Stomach (tissue), 19 donors: Measurements from ENCODE around the gene AKT1S1. TPM values are rescaled to one million over a fixed set of nuclear protein-coding genes. Genes with fewer than 3 reads are reported as not detected.
"Not testable (repeated sequence)": the region's sequence is repeated elsewhere in the genome, so short reads cannot be mapped to it uniquely, and the experiment has no call there.

Experiments
- DNase-seq, 2 donors: peaks; one replicate each; pipeline versions ENCODE4 v3.0.0 to v3.0.0-alpha.2; 2013 to 2019
- H3K27ac ChIP-seq, 5 donors: fragments of 200-600 bp in 4 of 5; sonication (generic) in 4 of 5; one replicate each; pipeline ENCODE4 v1.5.1; 2013 to 2019; ENCODE audit warnings: mild to moderate bottlenecking in 1 of 5, moderate library complexity in 1 of 5
- H3K27me3 ChIP-seq, 3 donors: fragments of 200-600 bp; sonication (generic); one replicate each; pipeline ENCODE4 v1.5.1; 2017 to 2019; ENCODE audit warnings: mixed run types in 1 of 3
- H3K36me3 ChIP-seq, 4 donors: fragments of 200-600 bp; sonication (generic); 1 replicate in 3 of 4; 2 replicates in 1 of 4; pipeline ENCODE4 v1.5.1; 2016 to 2019
- H3K4me1 ChIP-seq, 4 donors: fragments of 200-600 bp; sonication (generic); one replicate each; pipeline ENCODE4 v1.5.1; 2016 to 2019
- H3K4me3 ChIP-seq, 4 donors: fragments of 200-600 bp; sonication (generic) in 3 of 4; one replicate each; pipeline ENCODE4 v1.5.1; 2016 to 2019; ENCODE audit warnings: mild to moderate bottlenecking in 1 of 4
- H3K9me3 ChIP-seq, 4 donors: fragments of 200-600 bp; sonication (generic); one replicate each; pipeline ENCODE4 v1.5.1; 2016 to 2019
- CTCF ChIP-seq, 7 experiments: fragments of 450-650 bp in 4 of 7; fragments of 200-600 bp in 3 of 7; sonication (generic) in 3 of 7; IDR thresholded peaks; one replicate each; pipeline ENCODE4 v1.5.1; 2016 to 2019; ENCODE audit warnings: antibody characterized with exemption in 7 of 7, control low read depth in 2 of 7, mild to moderate bottlenecking in 1 of 7
- EP300 ChIP-seq: sonication (generic); formaldehyde crosslinking; IDR thresholded peaks from one replicate; pipeline ENCODE4 v1.6.1; 2017; ENCODE audit warnings: antibody characterized with exemption
- POLR2A ChIP-seq, 4 donors: fragments of 450-650 bp; IDR thresholded peaks; one replicate each; pipeline ENCODE4 v1.6.1; 2016; ENCODE audit warnings: antibody characterized with exemption in 4 of 4, control low read depth in 2 of 4, mild to moderate bottlenecking in 1 of 4, moderate library complexity in 1 of 4
- POLR2AphosphoS5 ChIP-seq, 3 donors: sonication (generic); formaldehyde crosslinking; IDR thresholded peaks; one replicate each; pipeline ENCODE4 v1.6.1; 2016; ENCODE audit warnings: antibody characterized with exemption in 3 of 3
- WGBS, 5 donors: extraction: QIAGEN DNeasy Blood & Tissue Kit in 3 of 5; methylation state at CpG; one replicate each; pipeline versions ENCODE4 v1.1.5 to v1.1.7; 2013 to 2018; 5-methylcytosine and 5-hydroxymethylcytosine counted together
- intact Hi-C: fragments of 100-400 bp; cut with DNase I; formaldehyde crosslinking; loops from one replicate; pipeline ENCODE4 v1.15.1; 2023; ENCODE audit warnings: low total_unique reads
- long read RNA-seq, 10 donors: transcript quantifications; one replicate each; lab custom pipeline, GENCODE V29; 2026
- polyA plus RNA-seq, 3 donors: library from polyadenylated mRNA; stranded (reverse); fragments of 200-250 nt; gene quantifications; one replicate each; pipeline ENCODE4 v1.2.3, GENCODE V29; 2013
- total RNA-seq, 5 donors: library from RNA; depleted of rRNA; stranded (reverse); fragments of >200 nt; gene quantifications; one replicate each; pipeline versions ENCODE4 v1.1.0 to v1.2.3, GENCODE V29; 2014 to 2016
- donor health status: healthy with polysubstance abuse.
- donor health status: Bipolar disorder and iron deficiency.
- donor health status: healthy.

Gene AKT1S1
- total RNA-seq: 10 to 100 TPM in 4 of 5 donors, 1 to 10 TPM in 1; 3.5 to 63.7 (median 10.7) TPM
- polyA plus RNA-seq: 10 to 100 TPM; 35.5 to 41.0 (median 38.3) TPM
- long read RNA-seq, donor 1, transcript AKT1S1-205 (4 exons, 3,640 nt): major isoform, 5 of 7 reads
- long read RNA-seq, donor 1, partial matches to known transcripts: 0 of 7 reads
- long read RNA-seq, donor 1, other reads (novel, unspliced or antisense): 0 of 7 reads
- long read RNA-seq, donor 2, partial matches to known transcripts: 0 of 7 reads
- long read RNA-seq, donor 2, other reads (novel, unspliced or antisense): 0 of 7 reads
- long read RNA-seq, donor 3, partial matches to known transcripts: 0 of 8 reads
- long read RNA-seq, donor 3, other reads (novel, unspliced or antisense): 0 of 8 reads
- long read RNA-seq, donor 4, partial matches to known transcripts: 0 of 1 reads
- long read RNA-seq, donor 4, other reads (novel, unspliced or antisense): 0 of 1 reads
- long read RNA-seq, donor 5, transcript AKT1S1-205 (4 exons, 3,640 nt): major isoform, 11 of 22 reads
- long read RNA-seq, donor 5, partial matches to known transcripts: 5 of 22 reads
- long read RNA-seq, donor 5, other reads (novel, unspliced or antisense): 0 of 22 reads
- long read RNA-seq, donor 6, transcript AKT1S1-207 (5 exons, 3,075 nt): major isoform, 14 of 44 reads
- long read RNA-seq, donor 6, transcript AKT1S1-205 (4 exons, 3,640 nt): minor isoform, 5 of 44 reads
- long read RNA-seq, donor 6, partial matches to known transcripts: 24 of 44 reads
- long read RNA-seq, donor 6, other reads (novel, unspliced or antisense): 0 of 44 reads
- long read RNA-seq, donor 7, transcript AKT1S1-205 (4 exons, 3,640 nt): major isoform, 8 of 13 reads
- long read RNA-seq, donor 7, partial matches to known transcripts: 0 of 13 reads
- long read RNA-seq, donor 7, other reads (novel, unspliced or antisense): 0 of 13 reads
- long read RNA-seq, donor 8, partial matches to known transcripts: 0 of 4 reads
- long read RNA-seq, donor 8, other reads (novel, unspliced or antisense): 0 of 4 reads
- long read RNA-seq, donor 9, transcript AKT1S1-207 (5 exons, 3,075 nt): major isoform, 5 of 8 reads
- long read RNA-seq, donor 9, partial matches to known transcripts: 0 of 8 reads
- long read RNA-seq, donor 9, other reads (novel, unspliced or antisense): 0 of 8 reads
- long read RNA-seq, donor 10, partial matches to known transcripts: 0 of 2 reads
- long read RNA-seq, donor 10, other reads (novel, unspliced or antisense): 0 of 2 reads

GRCh38 chr19:49877020-49877878 is at the start of gene AKT1S1, which contains the start of gene TBC1D17:
Gene AKT1S1 (minus strand): TSS chr19:49877355. CDS start chr19:49873295, 4,060 bp downstream.
Gene TBC1D17 (plus strand): TSS chr19:49877702. CDS start chr19:49877724, 22 bp downstream.
- peak; percentile 99 to 100 for DNase-seq
- WGBS, 5 donors: 0 to 1% (median 0%) methylated on average over 41 to 61 of the region's 61 CpGs
- TF ChIP-seq POLR2A (IDR thresholded peaks at IDR 0.05): peak in 2 of 4 donors; percentile 59 to 77
- TF ChIP-seq POLR2AphosphoS5 (IDR thresholded peaks at IDR 0.05): peak; percentile 74 to 88 (median 78)
- TF ChIP-seq CTCF (IDR thresholded peaks at IDR 0.05): no peak
- TF ChIP-seq EP300: no peak
- intact Hi-C loops: no loop called here
- Histone ChIP-seq H3K4me1 (peaks cover 23 to 48% (median 37%) of the 10 kb centered on the region in 4 donors), H3K4me3 (peak within 1 kb of the TSS; percentile 73 to 100 (median 92)), H3K27me3 (no peaks in the 10 kb centered on the region), H3K27ac (peak within 1 kb of the TSS; percentile 98 to 100 (median 98)), H3K36me3 (peaks cover 24 to 55% (median 50%) of the 10 kb centered on the region in 4 donors), H3K9me3 (no peaks in the 10 kb centered on the region)

GRCh38 chr19:49926515-49926914 is 49.4 kb upstream of the AKT1S1 start:
- intact Hi-C loops: no loop called here
- no peak overlapping the region for H3K27ac ChIP-seq
- no peaks in the 10 kb centered on the region for H3K9me3 ChIP-seq
- no peak overlapping the region for H3K4me3 ChIP-seq
- WGBS, 5 donors: 84 to 92% (median 87%) methylated on average over 10 of the region's 10 CpGs
- no peaks in the 10 kb centered on the region for H3K27me3 ChIP-seq
- H3K36me3 ChIP-seq: peaks cover 19 to 72% (median 55%) of the 10 kb centered on the region in 4 donors
- DNase-seq: no peak
- TF ChIP-seq POLR2AphosphoS5 (IDR thresholded peaks at IDR 0.05) (no peak), POLR2A (IDR thresholded peaks at IDR 0.05) (no peak), EP300 (no peak), CTCF (IDR thresholded peaks at IDR 0.05) (no peak)
- peaks cover 15 to 78% (median 42%) of the 10 kb centered on the region in 4 donors for H3K4me1 ChIP-seq

- Histone ChIP-seq H3K4me3 (no peak overlapping the region), H3K9me3 (no peaks in the 10 kb centered on the region), H3K36me3 (peaks cover 19 to 72% (median 63%) of the 10 kb centered on the region in 4 donors), H3K27me3 (no peaks in the 10 kb centered on the region), H3K27ac (no peak overlapping the region), H3K4me1 (peaks cover 15 to 74% (median 42%) of the 10 kb centered on the region in 4 donors)
- TF ChIP-seq CTCF (IDR thresholded peaks at IDR 0.05) (no peak), POLR2A (IDR thresholded peaks at IDR 0.05) (no peak), POLR2AphosphoS5 (IDR thresholded peaks at IDR 0.05) (no peak)
- 92 to 97% (median 96%) methylated on average over 5 of the region's 5 CpGs for WGBS, 5 donors
- intact Hi-C loops: no loop called here
- DNase-seq: no peak
These were observed 48.3 kb upstream of the AKT1S1 start for GRCh38 chr19:49925486-49925885.

GRCh38 chr19:49924881-49925210 is 47.7 kb upstream of the AKT1S1 start:
- DNase-seq, H3K4me3 ChIP-seq, intact Hi-C loops, H3K27ac ChIP-seq, H3K27me3 ChIP-seq, H3K9me3 ChIP-seq: not testable (repeated sequence)
- Histone ChIP-seq H3K36me3 (peaks cover 19 to 79% (median 65%) of the 10 kb centered on the region in 4 donors), H3K4me1 (peaks cover 15 to 67% (median 37%) of the 10 kb centered on the region in 4 donors)
- WGBS, 5 donors: 90 to 97% (median 94%) methylated on average over 9 to 13 of the region's 13 CpGs
